Metanephros (tissue), 2 donors: ENCODE measurements around the gene ZNF184. TPM values are rescaled to one million over a fixed set of nuclear protein-coding genes. Genes with fewer than 3 reads are reported as not detected.

Experiments used
- small RNA-seq: library from RNA; depleted of rRNA; stranded (forward); fragments of <200 nt; gene quantifications from one replicate; pipeline ENCODE3, GENCODE V24; 2014; ENCODE audit warnings: low replicate concordance
- total RNA-seq: library from RNA; depleted of rRNA; stranded (reverse); fragments of >200 nt; gene quantifications from one replicate; pipeline ENCODE4 v1.2.3, GENCODE V29; 2014

Gene ZNF184
- total RNA-seq: 11.0 TPM

DNA sequence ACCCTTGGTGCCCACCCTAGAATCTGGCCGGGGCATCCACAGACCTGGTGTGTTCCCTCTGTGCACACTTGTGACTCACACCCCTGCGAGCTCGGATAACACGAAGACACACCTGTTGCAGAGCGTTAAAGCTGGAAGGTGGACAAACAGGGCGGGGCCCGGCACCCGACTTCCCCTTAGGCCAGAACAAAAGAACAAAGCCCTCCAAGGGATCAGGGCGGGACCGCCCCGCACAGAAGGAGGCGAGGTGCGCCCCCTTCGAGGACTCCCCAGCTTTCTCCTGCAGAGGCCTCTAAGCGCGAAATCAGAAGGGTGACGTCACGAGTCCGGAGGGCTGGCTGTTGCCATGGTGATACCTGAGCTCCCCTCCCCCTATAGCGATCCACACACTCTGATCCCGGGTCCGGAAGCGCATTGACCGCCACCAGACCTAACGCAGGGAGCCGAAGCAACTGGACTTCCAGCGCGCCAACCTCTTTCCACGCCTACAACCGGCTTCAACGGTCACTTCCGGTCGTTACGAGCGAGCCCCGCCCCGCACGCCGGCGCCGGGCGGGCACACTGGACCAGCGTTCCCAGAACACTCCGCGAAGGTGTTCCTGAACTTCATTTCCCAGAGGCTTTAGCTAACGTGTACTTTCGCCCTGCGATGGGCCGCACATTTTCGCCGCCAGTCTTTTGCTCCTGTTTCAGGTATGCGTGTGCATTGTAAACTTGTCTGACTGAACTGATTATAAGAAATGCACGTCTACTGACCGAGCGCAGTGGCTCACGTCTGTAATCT lies at the start of gene ZNF184:
TSS of gene ZNF184 (minus strand) at position 489 of the 784 bp plus-strand sequence. CDS start 811 bp downstream, outside the sequence.

Small RNA genes lying within 50 kb of the gene (small RNA-seq; reads per million reads assigned to genes)
- not detected for gene AL021918.1
- gene AL021918.2: not detected
- gene MCFD2P1: not detected

Other genes starting within 250 kb of the ZNF184 start
- 0.47 TPM for gene PRSS16, start 225.4 kb downstream of the ZNF184 start, total RNA-seq
- gene POM121L2, start 160.8 kb downstream of the ZNF184 start, total RNA-seq: not detected
- 6.2 TPM for gene ZNF391, start 84.3 kb downstream of the ZNF184 start, total RNA-seq